GM12801 (cell line): Measurements from ENCODE around the gene LAMC3.

Experiments
- CTCF ChIP-seq: IDR thresholded peaks from one replicate; pipeline ENCODE4 v1.5.1; 2011; ENCODE audit warnings: control low read depth; ENCODE audit not compliant: insufficient read length; ENCODE audit errors: extremely low read depth

LAMC3 gene

GRCh38 chr9:131010482-131011273 is 1.7 kb downstream of the LAMC3 start:
- TF ChIP-seq CTCF: no peak

- no peak for TF ChIP-seq CTCF
Measured at GRCh38 chr9:131011274-131012022, 2.5 kb downstream of the LAMC3 start.

GRCh38 chr9:131012023-131012334 is 3.0 kb downstream of the LAMC3 start:
- no peak for TF ChIP-seq CTCF

- no peak for TF ChIP-seq CTCF
Measured at GRCh38 chr9:131012396-131012917, 3.5 kb downstream of the LAMC3 start.

GRCh38 chr9:131013015-131013755 is 4.2 kb downstream of the LAMC3 start:
- TF ChIP-seq CTCF: no peak

- no peak for TF ChIP-seq CTCF
Measured at GRCh38 chr9:131013771-131014676, 5.0 kb downstream of the LAMC3 start.

- TF ChIP-seq CTCF: no peak
Measured at GRCh38 chr9:131015112-131015511, 6.1 kb downstream of the LAMC3 start.
